ENCODE measurements around the gene AGFG2.

GRCh38 chr7:100510437-100511239 is 28.4 kb upstream of the AGFG2 start:
- TF ChIP-seq CTCF (IDR thresholded peaks at IDR 0.05): no peak
- TF ChIP-seq POLR2AphosphoS5 (IDR thresholded peaks at IDR 0.05): no peak
- TF ChIP-seq EP300 (IDR thresholded peaks at IDR 0.05): no peak

All from stomach (tissue), 4 donors.